Common myeloid progenitor, CD34-positive (primary cell): Measurements from ENCODE around the gene RAB42.
"Not testable (repeated sequence)": the region's sequence is repeated elsewhere in the genome, so short reads cannot be mapped to it uniquely, and the experiment has no call there.

Experiments used
- CTCF ChIA-PET: fragments of 350-600 bp; sonication (Branson Sonifier 250); formaldehyde crosslinking; loops from one replicate; lab custom pipeline; 2021; ENCODE audit warnings: antibody characterized with exemption; lab: Charles Lee
- POLR2A ChIA-PET: fragments of 350-600 bp; sonication (Branson Sonifier 250); formaldehyde crosslinking; loops from one replicate; lab custom pipeline; 2021; ENCODE audit warnings: antibody characterized with exemption; lab: Charles Lee
- DNase-seq, 3 donors: peaks; one replicate each; pipeline versions ENCODE4 v3.0.0 to v3.0.0-alpha.2; 2013
- H3K27ac ChIP-seq, 2 experiments: 1 replicate in 1 of 2; 2 replicates in 1 of 2; pipeline ENCODE4 v1.7.0; 2013; ENCODE audit warnings: inconsistent platforms in 2 of 2, low read length in 2 of 2, mild to moderate bottlenecking in 2 of 2, low read depth in 1 of 2, moderate library complexity in 1 of 2; ENCODE audit not compliant: severe bottlenecking in 2 of 2, insufficient read depth in 1 of 2, poor library complexity in 1 of 2
- H3K27me3 ChIP-seq, 5 experiments: replicated peaks in 2 of 5; 1 replicate in 3 of 5; 2 replicates in 2 of 5; pipeline versions ENCODE4 v1.6.1 to v1.7.0; 2013; ENCODE audit warnings: low read length in 4 of 5, mild to moderate bottlenecking in 2 of 5, moderate library complexity in 2 of 5, inconsistent platforms in 1 of 5; ENCODE audit not compliant: insufficient read depth in 5 of 5, control insufficient read depth in 4 of 5
- H3K36me3 ChIP-seq, 4 experiments: 1 replicate in 2 of 4; 2 replicates in 2 of 4; pipeline versions ENCODE4 v1.6.1 to v1.7.0; 2013; ENCODE audit warnings: low read length in 3 of 4, control low read depth in 1 of 4, mild to moderate bottlenecking in 1 of 4; ENCODE audit not compliant: control insufficient read depth in 4 of 4, insufficient read depth in 4 of 4
- H3K4me1 ChIP-seq, 4 experiments: 1 replicate in 3 of 4; 2 replicates in 1 of 4; pipeline versions ENCODE4 v1.6.1 to v1.7.1; 2013; ENCODE audit warnings: low read length in 3 of 4, mild to moderate bottlenecking in 3 of 4, control low read depth in 1 of 4, inconsistent platforms in 1 of 4, moderate library complexity in 1 of 4; ENCODE audit not compliant: control insufficient read depth in 4 of 4, insufficient read depth in 4 of 4; ENCODE audit errors: control extremely low read depth in 1 of 4
- H3K4me3 ChIP-seq, 7 experiments: 1 replicate in 4 of 7; 2 replicates in 3 of 7; pipeline versions ENCODE4 v1.5.1 to v1.7.0; 2013; ENCODE audit warnings: mild to moderate bottlenecking in 7 of 7, low read length in 6 of 7, moderate library complexity in 6 of 7, inconsistent platforms in 2 of 7, low read depth in 2 of 7, control low read depth in 1 of 7; ENCODE audit not compliant: insufficient read depth in 4 of 7, control insufficient read depth in 1 of 7; ENCODE audit errors: extremely low read depth in 1 of 7
- H3K9me3 ChIP-seq, 5 experiments: 1 replicate in 4 of 5; 2 replicates in 1 of 5; pipeline versions ENCODE4 v1.6.1 to v1.7.1; 2013; ENCODE audit warnings: low read length in 4 of 5, mild to moderate bottlenecking in 2 of 5, inconsistent platforms in 1 of 5, low read depth in 1 of 5, moderate library complexity in 1 of 5; ENCODE audit not compliant: control insufficient read depth in 4 of 5, insufficient read depth in 2 of 5; ENCODE audit errors: control extremely low read depth in 1 of 5
- WGBS: methylation state at CpG from one replicate; pipeline ENCODE4 v1.1.5; 2013; ENCODE audit not compliant: insufficient coverage; 5-methylcytosine and 5-hydroxymethylcytosine counted together

Gene RAB42

GRCh38 chr1:28564310-28564709, 27.8 kb upstream of the RAB42 start:
- DNase-seq = no peak
- Histone ChIP-seq H3K27ac (no peak overlapping the region), H3K27me3 (no peaks in the 10 kb centered on the region), H3K4me3 (no peak overlapping the region), H3K36me3 (peaks cover 18 to 74% (median 44%) of the 10 kb centered on the region in 4 experiments), H3K9me3 (no peaks in the 10 kb centered on the region), H3K4me1 (no peaks in the 10 kb centered on the region)
- CTCF ChIA-PET = interaction anchor here (1.0 to 1.8 kb wide), 5 partner anchors 10 to 42 kb away, joined by 3 to 10 read pairs (median 3); no protein-coding TSS in a partner anchor
- POLR2A ChIA-PET = no interaction called here

GRCh38 chr1:28565040-28565439, 27.0 kb upstream of the RAB42 start:
- no peaks in the 10 kb centered on the region for H3K9me3 ChIP-seq
- no peak overlapping the region for H3K27ac ChIP-seq
- H3K4me1 ChIP-seq = no peaks in the 10 kb centered on the region
- no peak overlapping the region for H3K4me3 ChIP-seq
- POLR2A ChIA-PET = no interaction called here
- 100% methylated on average over 7 of the region's 7 CpGs for WGBS
- DNase-seq = no peak
- CTCF ChIA-PET = interaction anchor here (1.0 to 1.8 kb wide), 4 partner anchors 9 to 43 kb away, joined by 3 to 10 read pairs (median 3); no protein-coding TSS in a partner anchor
- peaks cover 18 to 70% (median 43%) of the 10 kb centered on the region in 4 experiments for H3K36me3 ChIP-seq
- no peaks in the 10 kb centered on the region for H3K27me3 ChIP-seq

GRCh38 chr1:28565726-28566125, 26.3 kb upstream of the RAB42 start:
- Histone ChIP-seq H3K4me3 (no peak overlapping the region), H3K9me3 (no peaks in the 10 kb centered on the region), H3K27ac (no peak overlapping the region), H3K36me3 (peaks cover 14 to 65% (median 41%) of the 10 kb centered on the region in 4 experiments), H3K4me1 (no peaks in the 10 kb centered on the region), H3K27me3 (no peaks in the 10 kb centered on the region)
- ChIA-PET POLR2A (no interaction called here), CTCF (interaction anchor here (1.3 kb wide), 1 partner anchor 12 kb away, joined by 3 read pairs; no protein-coding TSS in a partner anchor)
- WGBS = no CpG with 5 or more reads among the region's 6 CpGs
- no peak for DNase-seq

- WGBS = no CpG with 5 or more reads among the region's 2 CpGs
- no peaks in the 10 kb centered on the region for H3K4me1 ChIP-seq
- no peaks in the 10 kb centered on the region for H3K27me3 ChIP-seq
- ChIA-PET CTCF (interaction anchor here (0.6 kb wide), 1 partner anchor 1083 kb away, joined by 3 read pairs; no protein-coding TSS in a partner anchor), POLR2A (no interaction called here)
- no peak overlapping the region for H3K4me3 ChIP-seq
- no peaks in the 10 kb centered on the region for H3K9me3 ChIP-seq
- peaks cover 14 to 65% (median 42%) of the 10 kb centered on the region in 4 experiments for H3K36me3 ChIP-seq
- H3K27ac ChIP-seq = no peak overlapping the region
- DNase-seq = no peak
Observed at GRCh38 chr1:28566931-28567330, 25.1 kb upstream of the RAB42 start.

- CTCF ChIA-PET = interaction anchor here (3.4 kb wide), 1 partner anchor 8 kb away, joined by 20 read pairs; no protein-coding TSS in a partner anchor
- 100% methylated on average over 2 of the region's 4 CpGs for whole genome bisulfite sequencing
Observed at GRCh38 chr1:28571911-28572310, 20.2 kb upstream of the RAB42 start.

GRCh38 chr1:28572891-28573290, 19.2 kb upstream of the RAB42 start:
- H3K4me3 ChIP-seq, H3K27ac ChIP-seq, DNase-seq, POLR2A ChIA-PET, H3K27me3 ChIP-seq, H3K4me1 ChIP-seq, H3K9me3 ChIP-seq, CTCF ChIA-PET: not testable (repeated sequence)
- peaks cover 14 to 56% (median 31%) of the 10 kb centered on the region in 4 experiments for H3K36me3 ChIP-seq
- 97% methylated on average over 7 of the region's 12 CpGs for WGBS

More at GRCh38 chr1:28571911-28572310, 20.2 kb upstream of the RAB42 start:
- Histone ChIP-seq H3K4me1 (no peaks in the 10 kb centered on the region), H3K4me3 (no peak overlapping the region), H3K27me3 (no peaks in the 10 kb centered on the region), H3K9me3 (no peaks in the 10 kb centered on the region), H3K36me3 (peaks cover 14 to 55% (median 31%) of the 10 kb centered on the region in 4 experiments), H3K27ac (no peak overlapping the region)
- POLR2A ChIA-PET = interaction anchor here (1.2 kb wide), 1 partner anchor 10 kb away, joined by 3 read pairs; no protein-coding TSS in a partner anchor
- no peak for DNase-seq

- ChIA-PET CTCF (interaction anchor here (0.6 kb wide), 1 partner anchor 10 kb away, joined by 4 read pairs; no protein-coding TSS in a partner anchor), POLR2A (no interaction called here)
- Histone ChIP-seq H3K36me3 (peaks cover 12 to 56% (median 33%) of the 10 kb centered on the region in 4 experiments), H3K4me3 (no peak overlapping the region), H3K4me1 (no peaks in the 10 kb centered on the region), H3K27me3 (no peaks in the 10 kb centered on the region), H3K9me3 (no peaks in the 10 kb centered on the region), H3K27ac (no peak overlapping the region)
- DNase-seq = no peak
- 98% methylated on average over 10 of the region's 11 CpGs for WGBS
Observed at GRCh38 chr1:28573564-28573963, 18.5 kb upstream of the RAB42 start.
